K562 (cell line): Measurements from ENCODE around the gene KIF5A. TPM values are rescaled to one million over a fixed set of nuclear protein-coding genes. Genes with fewer than 3 reads are reported as not detected.

ENCODE experiments used
- CLOCK ChIP-seq: fragments of 250-450 bp; sonication (Bioruptor Pico); IDR thresholded peaks from 2 replicates; pipeline ENCODE4 v1.4.0; 2020; ENCODE audit warnings: mild to moderate bottlenecking, moderate library complexity, borderline replicate concordance
- CREB1 ChIP-seq, 2 experiments: sonication (generic) in 1 of 2; formaldehyde crosslinking in 1 of 2; IDR thresholded peaks; 2 replicates each; pipeline versions ENCODE4 v1.6.1 to v1.8.0; 2012 to 2022; ENCODE audit warnings: inconsistent platforms in 1 of 2, mild to moderate bottlenecking in 1 of 2, missing genetic modification reagents in 1 of 2, moderate library complexity in 1 of 2
- E2F3 ChIP-seq: fragments of 250-450 bp; sonication (Bioruptor Pico); IDR thresholded peaks from 2 replicates; pipeline ENCODE4 v1.4.0; 2020; ENCODE audit warnings: mild to moderate bottlenecking
- EWSR1 ChIP-seq: fragments of 450-650 bp; IDR thresholded peaks from 2 replicates; pipeline ENCODE4 v1.6.1; 2018; ENCODE audit warnings: borderline replicate concordance, mild to moderate bottlenecking, low read depth, moderate library complexity; ENCODE audit not compliant: partially characterized antibody
- POLR2AphosphoS5 ChIP-seq: IDR thresholded peaks from 2 replicates; pipeline ENCODE4 v1.6.1; 2011; ENCODE audit warnings: mild to moderate bottlenecking, low read depth, low read length, moderate library complexity; ENCODE audit not compliant: control insufficient read depth, insufficient read depth
- POLR2G ChIP-seq: fragments of 200-400 bp; formaldehyde crosslinking; IDR thresholded peaks from 2 replicates; pipeline ENCODE4 v1.6.1; 2017; ENCODE audit warnings: low read depth, mild to moderate bottlenecking, antibody characterized with exemption, low read length, moderate library complexity
- SIN3B ChIP-seq: fragments of 450-650 bp; IDR thresholded peaks from 2 replicates; pipeline ENCODE4 v1.6.1; 2017; ENCODE audit warnings: low read depth, mild to moderate bottlenecking, moderate library complexity
- ZBTB49 ChIP-seq: sonication (generic); formaldehyde crosslinking; IDR thresholded peaks from 2 replicates; pipeline ENCODE4 v1.8.0; 2022; ENCODE audit warnings: missing genetic modification reagents, mild to moderate bottlenecking, borderline replicate concordance
- ZKSCAN8 ChIP-seq: fragments of 200-800 bp; sonication (Bioruptor generic); IDR thresholded peaks from 2 replicates; pipeline ENCODE4 v1.6.1; 2016; ENCODE audit warnings: missing genetic modification characterization, missing compliant biosample characterization
- ZNF133 ChIP-seq: fragments of 250-450 bp; sonication (Bioruptor Pico); IDR thresholded peaks from 2 replicates; pipeline ENCODE4 v1.4.0; 2020; ENCODE audit warnings: mild to moderate bottlenecking
- ZNF140 ChIP-seq: fragments of 250-450 bp; sonication (Bioruptor Pico); IDR thresholded peaks from 2 replicates; pipeline ENCODE4 v1.8.0; 2021; ENCODE audit warnings: moderate library complexity, mild to moderate bottlenecking, inconsistent platforms
- ZNF24 ChIP-seq: fragments of 450-650 bp; IDR thresholded peaks from 2 replicates; pipeline ENCODE4 v1.6.1; 2016
- ZNF407 ChIP-seq: fragments of 450-650 bp; IDR thresholded peaks from 2 replicates; pipeline ENCODE4 v1.6.1; 2016; ENCODE audit warnings: low read depth
- polyA plus RNA-seq, 8 experiments: library from polyadenylated mRNA; depleted of rRNA in 4 of 8; stranded (reverse) in 5 of 8; unstranded in 3 of 8; fragments of >200 nt; fragmentation: Nextera tagmentation in 2 of 8; fragmentation: Illumina TruSeq in 1 of 8; extraction: Ambion mirVana in 2 of 8; extraction: Trizol in 1 of 8; gene quantifications; 2 replicates each; pipeline versions ENCODE4 v1.2.1 to v1.2.3, GENCODE V29; 2011 to 2014; ENCODE audit warnings: inconsistent platforms in 1 of 8, missing spikeins in 1 of 8
- total RNA-seq, 7 experiments: library from RNA; depleted of rRNA in 6 of 7; stranded (reverse); fragments of >200 nt in 6 of 7; fragmentation: Illumina TruSeq in 2 of 7; extraction: Trizol in 2 of 7; gene quantifications; 2 replicates each; pipeline versions ENCODE4 v1.2.1 to v1.2.3, GENCODE V29; 2011 to 2021; ENCODE audit warnings: low replicate concordance in 1 of 7

Gene KIF5A
- total and polyA plus RNA-seq, 9 of the 15 experiments (the other 6 are each of a cell fraction or from before 2014, with no cell fraction given), result 3.4 to 17.7 (median 8.0) TPM

GRCh38 chr12:57590864-57591781 lies 41.3 kb downstream of the KIF5A start, which contains the start of gene PIP4K2C (continued):
- TF ChIP-seq ZNF407 (no peak), ZKSCAN8 (CRISPR knock-in tag) (no peak), CREB1 (IDR thresholded peaks at IDR 0.05) (no peak), CREB1 (CRISPR knock-in tag; IDR thresholded peaks at IDR 0.05) (peak; percentile 60; the same call in 1 of the 2 replicates), ZNF24 (no peak), CLOCK (CRISPR knock-in tag) (no peak), EWSR1 (no peak), ZNF140 (CRISPR knock-in tag) (no peak), SIN3B (peak; percentile 76), POLR2G (peak; percentile 90), POLR2AphosphoS5 (peak; percentile 65), E2F3 (CRISPR knock-in tag) (peak; percentile 79), ZBTB49 (0 out of 2 replicates have a peak, but pooled peaks have one; percentile 45), ZNF133 (CRISPR knock-in tag) (no peak)
